GM18498 (cell line): Measurements from ENCODE around the gene MYO16.

ENCODE experiments used
- ATAC-seq: cut with Tn5 transposase; IDR thresholded peaks from one replicate; pipeline ENCODE4 v1.9.1; 2021; ENCODE audit warnings: mild to moderate bottlenecking, moderate library complexity; ENCODE audit not compliant: unreplicated experiment

MYO16 gene

GRCh38 chr13:108662528-108662927 is 33.1 kb downstream of the MYO16 start:
- no peak for ATAC-seq

- ATAC-seq, result no peak
Observed at GRCh38 chr13:108663710-108664109, 34.3 kb downstream of the MYO16 start.

GRCh38 chr13:108667205-108667604 is 37.8 kb downstream of the MYO16 start:
- no peak for ATAC-seq

GRCh38 chr13:108669381-108669780 is 40.0 kb downstream of the MYO16 start:
- ATAC-seq, result no peak

- ATAC-seq, result no peak
Observed at GRCh38 chr13:108674346-108674745, 44.9 kb downstream of the MYO16 start.

- no peak for ATAC-seq
Observed at GRCh38 chr13:108674771-108675170, 45.4 kb downstream of the MYO16 start.

- ATAC-seq, result no peak
Observed at GRCh38 chr13:108676620-108677019, 47.2 kb downstream of the MYO16 start.

GRCh38 chr13:108677806-108678205 is 48.4 kb downstream of the MYO16 start:
- no peak for ATAC-seq

- no peak for ATAC-seq
Observed at GRCh38 chr13:108680011-108680410, 50.6 kb downstream of the MYO16 start.

- ATAC-seq, result no peak
Observed at GRCh38 chr13:108681986-108682575, 52.7 kb downstream of the MYO16 start.

- no peak for ATAC-seq
Observed at GRCh38 chr13:108682714-108683113, 53.3 kb downstream of the MYO16 start.

- ATAC-seq, result no peak
Observed at GRCh38 chr13:108686027-108686426, 56.6 kb downstream of the MYO16 start.

- no peak for ATAC-seq
Observed at GRCh38 chr13:108690726-108691125, 61.3 kb downstream of the MYO16 start.

GRCh38 chr13:108700422-108701170 is 71.2 kb downstream of the MYO16 start:
- no peak for ATAC-seq

- no peak for ATAC-seq
Observed at GRCh38 chr13:108702171-108702570, 72.8 kb downstream of the MYO16 start.

GRCh38 chr13:108705031-108705430 is 75.6 kb downstream of the MYO16 start:
- ATAC-seq, result no peak

GRCh38 chr13:108707584-108707983 is 78.2 kb downstream of the MYO16 start:
- no peak for ATAC-seq

GRCh38 chr13:108708921-108709320 is 79.5 kb downstream of the MYO16 start:
- no peak for ATAC-seq

- no peak for ATAC-seq
Observed at GRCh38 chr13:108711386-108711785, 82.0 kb downstream of the MYO16 start.

GRCh38 chr13:108725471-108725870 is 96.1 kb downstream of the MYO16 start:
- no peak for ATAC-seq

GRCh38 chr13:108728370-108728769 is 99.0 kb downstream of the MYO16 start:
- no peak for ATAC-seq

- no peak for ATAC-seq
Observed at GRCh38 chr13:108733022-108733560, 103.7 kb downstream of the MYO16 start.
